Activated B cell treated with CpG ODN at 0.5 μM for 24 hours (primary cell): ENCODE measurements around the gene APPBP2. TPM values are rescaled to one million over a fixed set of nuclear protein-coding genes. Genes with fewer than 3 reads are reported as not detected.
"Not testable (repeated sequence)": the region's sequence is repeated elsewhere in the genome, so short reads cannot be mapped to it uniquely, and the experiment has no call there.

Experiments
- ATAC-seq: fragments of 200-7000 bp; cut with Tn5 transposase; one replicate; pipeline ENCODE4 v1.10.0; 2021; ENCODE audit warnings: low read depth, mild to moderate bottlenecking, moderate library complexity
- CTCF ChIA-PET: fragments of 350-600 bp; sonication (Branson Sonifier 250); formaldehyde crosslinking; loops from one replicate; lab custom pipeline; 2021; ENCODE audit warnings: antibody characterized with exemption; lab: Charles Lee
- POLR2A ChIA-PET: fragments of 350-600 bp; sonication (Branson Sonifier 250); formaldehyde crosslinking; loops from one replicate; lab custom pipeline; 2021; ENCODE audit warnings: antibody characterized with exemption; lab: Charles Lee
- DNase-seq: peaks from one replicate; pipeline ENCODE4 v3.0.0; 2022
- H3K27ac Mint-ChIP-seq: one replicate; pipeline ENCODE4 v1.8.0; 2020; ENCODE audit warnings: mixed read lengths
- H3K27me3 Mint-ChIP-seq: one replicate; pipeline ENCODE4 v1.8.0; 2021; ENCODE audit warnings: mixed read lengths
- H3K36me3 Mint-ChIP-seq: one replicate; pipeline ENCODE4 v1.8.0; 2021; ENCODE audit warnings: low read depth, mixed read lengths
- H3K4me1 Mint-ChIP-seq: one replicate; pipeline ENCODE4 v1.8.0; 2021; ENCODE audit warnings: mixed read lengths
- H3K4me3 Mint-ChIP-seq: one replicate; pipeline ENCODE4 v1.8.0; 2020; ENCODE audit warnings: mild to moderate bottlenecking, mixed read lengths
- H3K9me3 Mint-ChIP-seq: one replicate; pipeline ENCODE4 v1.8.0; 2020; ENCODE audit warnings: mixed read lengths
- CTCF ChIP-seq: fragments of 200-600 bp; IDR thresholded peaks from one replicate; pipeline ENCODE4 v1.8.0; 2022; ENCODE audit warnings: antibody characterized with exemption, mild to moderate bottlenecking
- intact Hi-C: fragments of 100-400 bp; cut with micrococcal nuclease; formaldehyde crosslinking; loops from one replicate; pipeline ENCODE4 v1.15.1; 2024
- total RNA-seq: library from RNA; stranded (reverse); gene quantifications from 2 replicates; pipeline ENCODE4 v1.2.3, GENCODE V29; 2022

APPBP2 gene
- total RNA-seq, 1 donor from 2014 or later = 29.9 TPM

DNA sequence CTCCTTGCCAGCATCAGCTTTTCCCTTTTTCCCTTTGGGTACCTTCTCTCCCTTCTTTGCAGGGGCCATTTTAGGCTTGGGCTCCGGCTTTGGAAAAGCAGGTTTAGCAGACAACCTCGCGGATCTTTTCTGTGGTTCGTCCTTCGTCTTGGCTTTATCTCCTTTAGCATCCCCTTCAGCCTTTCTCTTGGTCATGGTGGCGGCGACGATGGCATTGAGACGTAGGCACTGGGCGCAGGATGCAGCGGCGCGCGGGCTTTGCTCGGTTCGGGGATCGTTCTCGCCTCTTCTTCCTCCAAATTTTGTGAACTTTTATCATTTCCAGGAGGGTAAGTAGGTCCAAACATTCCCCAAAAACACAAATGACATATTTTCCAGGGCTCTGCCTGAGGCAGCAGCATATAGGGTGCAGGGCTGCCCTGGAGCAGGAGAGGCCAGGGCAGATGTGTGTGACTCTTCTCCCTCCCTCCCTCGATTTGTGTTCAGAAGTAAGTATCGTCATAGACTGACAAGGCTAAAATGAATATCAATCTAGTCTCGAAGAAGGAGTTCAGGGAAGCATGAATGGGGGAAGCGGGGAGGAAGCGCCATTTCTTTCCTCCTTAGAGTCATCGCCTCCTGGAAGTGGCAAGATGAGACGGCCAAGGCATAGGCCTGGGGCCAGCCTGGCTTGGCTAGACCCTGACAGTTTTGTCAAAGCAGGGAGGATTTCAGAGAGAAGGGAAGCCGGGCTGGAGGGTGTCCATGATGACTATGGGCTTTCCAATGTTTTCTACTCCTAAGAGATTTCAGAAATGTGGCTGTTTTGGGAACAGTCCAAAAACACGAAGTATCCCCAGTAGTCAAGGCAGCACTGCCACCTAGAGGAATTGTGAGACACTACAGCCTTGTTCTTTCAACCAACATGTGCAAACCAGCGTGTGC lies 90.5 kb downstream of the APPBP2 start:
- Mint-ChIP-seq H3K27ac (no peak overlapping the region), H3K36me3 (no peaks in the 10 kb centered on the region), H3K4me3 (no peak overlapping the region), H3K4me1 (no peaks in the 10 kb centered on the region), H3K9me3 (peaks cover 13% of the 10 kb centered on the region), H3K27me3 (peaks cover 5% of the 10 kb centered on the region)
- TF ChIP-seq CTCF = peak; percentile 78
- peak; percentile 23 for DNase-seq
- CTCF ChIA-PET = no interaction called here
- POLR2A ChIA-PET = no interaction called here
- ATAC-seq = peak; percentile 80
- intact Hi-C loops = loop anchor here (1.0 to 5.0 kb wide), 4 partner anchors 14 to 292 kb away; no protein-coding TSS in a partner anchor

- H3K4me1 Mint-ChIP-seq, H3K36me3 Mint-ChIP-seq, CTCF ChIA-PET, DNase-seq, H3K4me3 Mint-ChIP-seq, POLR2A ChIA-PET, H3K27me3 Mint-ChIP-seq, H3K27ac Mint-ChIP-seq, intact Hi-C loops, ATAC-seq: not testable (repeated sequence)
- H3K9me3 Mint-ChIP-seq = peaks cover 13% of the 10 kb centered on the region
These were observed 92.7 kb downstream of the APPBP2 start for GRCh38 chr17:60433021-60433997.

- POLR2A ChIA-PET = interaction anchor here (0.7 kb wide), 1 partner anchor 31 kb away, joined by 9 read pairs; no protein-coding TSS in a partner anchor
These were observed 95.5 kb downstream of the APPBP2 start for GRCh38 chr17:60430561-60430960.

DNA sequence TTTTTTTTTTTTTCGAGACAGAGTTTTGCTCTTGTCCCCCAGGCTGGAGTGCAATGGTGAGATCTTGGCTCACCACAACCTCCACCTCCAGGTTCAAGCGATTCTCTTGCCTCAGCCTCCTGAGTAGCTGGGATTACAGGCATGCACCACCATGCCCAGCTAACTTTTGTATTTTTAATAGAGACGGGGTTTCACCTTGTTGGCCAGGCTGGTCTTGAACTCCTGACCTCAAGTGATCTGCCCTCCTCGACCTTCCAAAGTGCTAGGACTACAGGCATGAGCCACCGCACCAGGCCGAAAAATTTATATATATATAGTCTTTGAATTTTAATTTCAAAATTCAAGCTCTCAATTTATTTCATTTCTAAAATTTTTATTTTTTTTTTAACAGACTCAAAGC lies 97.6 kb downstream of the APPBP2 start:
- intact Hi-C loops, H3K27me3 Mint-ChIP-seq, H3K4me3 Mint-ChIP-seq, H3K9me3 Mint-ChIP-seq, H3K36me3 Mint-ChIP-seq, DNase-seq, H3K27ac Mint-ChIP-seq, ATAC-seq, POLR2A ChIA-PET, H3K4me1 Mint-ChIP-seq: not testable (repeated sequence)
- CTCF ChIA-PET = interaction anchor here (0.7 kb wide), 1 partner anchor 24 kb away, joined by 4 read pairs; no protein-coding TSS in a partner anchor

More at GRCh38 chr17:60430561-60430960, 95.5 kb downstream of the APPBP2 start:
- ATAC-seq, H3K36me3 Mint-ChIP-seq, H3K4me3 Mint-ChIP-seq, DNase-seq, H3K27me3 Mint-ChIP-seq, intact Hi-C loops, H3K27ac Mint-ChIP-seq, CTCF ChIA-PET, H3K4me1 Mint-ChIP-seq: not testable (repeated sequence)
- peaks cover 13% of the 10 kb centered on the region for H3K9me3 Mint-ChIP-seq

DNA sequence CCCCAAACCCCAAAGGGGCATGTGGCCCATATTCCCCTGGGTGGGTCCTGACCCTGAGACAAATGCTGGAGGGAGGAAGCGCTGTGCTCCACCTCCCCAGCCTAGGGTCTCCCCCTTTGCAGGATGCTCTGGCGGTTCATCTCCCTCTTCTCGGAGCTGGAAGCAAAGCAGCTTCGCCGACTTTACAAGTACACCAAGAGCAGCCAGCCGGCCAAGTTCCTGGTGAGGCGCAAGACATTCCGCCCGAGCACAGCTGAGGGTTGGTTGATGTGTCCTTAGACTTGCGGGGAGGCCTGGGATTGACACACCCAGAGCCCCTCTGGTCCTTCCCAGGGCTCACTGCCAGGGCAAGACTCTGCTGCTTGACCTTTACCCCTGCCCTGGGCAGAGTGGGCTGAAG lies 99.4 kb downstream of the APPBP2 start:
- TF ChIP-seq CTCF = no peak
- ATAC-seq (no peak), DNase-seq (no peak)
- CTCF ChIA-PET = no interaction called here
- H3K27me3 Mint-ChIP-seq = peaks cover 8% of the 10 kb centered on the region
- H3K27ac Mint-ChIP-seq = no peak overlapping the region
- H3K4me1 Mint-ChIP-seq = peaks cover 3% of the 10 kb centered on the region
- intact Hi-C loops = no loop called here
- H3K36me3 Mint-ChIP-seq = no peaks in the 10 kb centered on the region
- H3K9me3 Mint-ChIP-seq = no peaks in the 10 kb centered on the region
- H3K4me3 Mint-ChIP-seq = no peak overlapping the region
- POLR2A ChIA-PET = no interaction called here

DNA sequence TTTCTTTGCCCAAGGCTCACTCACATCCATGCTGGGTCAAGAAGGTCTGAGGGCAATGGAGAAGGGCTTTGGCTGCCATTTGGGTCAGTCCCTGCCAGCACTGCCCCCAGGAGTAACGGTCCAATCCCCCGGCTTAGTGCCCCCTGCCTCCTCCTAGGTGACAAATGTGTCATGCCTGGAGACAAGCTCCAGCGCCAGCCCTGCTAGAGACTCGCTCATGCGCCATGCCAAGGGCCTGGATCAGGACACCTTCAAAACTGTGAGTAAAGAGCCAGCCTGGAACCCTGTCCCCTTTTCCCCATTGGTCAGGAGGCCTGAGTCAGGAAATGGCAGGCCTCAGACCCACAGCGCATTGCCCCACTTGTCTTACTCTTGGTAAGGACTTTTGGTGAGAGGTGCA lies 100.4 kb downstream of the APPBP2 start:
- intact Hi-C loops = no loop called here
- ATAC-seq (no peak), DNase-seq (no peak)
- Mint-ChIP-seq H3K4me3 (no peak overlapping the region), H3K27ac (no peak overlapping the region), H3K9me3 (no peaks in the 10 kb centered on the region), H3K4me1 (peaks cover 8% of the 10 kb centered on the region), H3K27me3 (peaks cover 4% of the 10 kb centered on the region), H3K36me3 (no peaks in the 10 kb centered on the region)
- CTCF ChIA-PET = no interaction called here
- TF ChIP-seq CTCF = no peak
- POLR2A ChIA-PET = interaction anchor here (0.5 kb wide), 1 partner anchor 8 kb away, joined by 3 read pairs; no protein-coding TSS in a partner anchor
